Islet precursor cell (in vitro differentiated cells): ENCODE data around the gene ZMIZ2.
A peak's percentile ranks its signal among the peaks of the same experiment; 100 is the strongest.
"Not testable (repeated sequence)": the region's sequence is repeated elsewhere in the genome, so short reads cannot be mapped to it uniquely, and the experiment has no call there.

Source experiments
- DNase-seq: peaks from one replicate; pipeline ENCODE4 v3.0.0-alpha.2; 2018

The ZMIZ2 gene

GRCh38 chr7:44775383-44776107 lies 26.9 kb downstream of the ZMIZ2 start:
- no peak for DNase-seq

- no peak for DNase-seq
These were observed 27.6 kb downstream of the ZMIZ2 start for GRCh38 chr7:44776211-44776610.

- no peak for DNase-seq
These were observed 33.8 kb downstream of the ZMIZ2 start for GRCh38 chr7:44782460-44782859.

- DNase-seq, result no peak
These were observed 34.8 kb downstream of the ZMIZ2 start for GRCh38 chr7:44783407-44783806.

GRCh38 chr7:44784364-44784763 lies 35.7 kb downstream of the ZMIZ2 start:
- no peak for DNase-seq

- DNase-seq, result not testable (repeated sequence)
These were observed 36.6 kb downstream of the ZMIZ2 start for GRCh38 chr7:44785218-44785617.

GRCh38 chr7:44787041-44787440 lies 38.4 kb downstream of the ZMIZ2 start:
- no peak for DNase-seq

- DNase-seq, result no peak
These were observed 39.1 kb downstream of the ZMIZ2 start for GRCh38 chr7:44787762-44788161.

- DNase-seq, result no peak
These were observed 41.3 kb downstream of the ZMIZ2 start for GRCh38 chr7:44789990-44790389.

GRCh38 chr7:44791278-44792219 lies 42.9 kb downstream of the ZMIZ2 start:
- peak; percentile 60 for DNase-seq

- DNase-seq, result peak; percentile 54
These were observed 45.3 kb downstream of the ZMIZ2 start for GRCh38 chr7:44793919-44794318.

- DNase-seq, result no peak
These were observed 45.7 kb downstream of the ZMIZ2 start for GRCh38 chr7:44794331-44794730.

GRCh38 chr7:44796034-44796503 lies 47.4 kb downstream of the ZMIZ2 start:
- no peak for DNase-seq

- DNase-seq, result peak; percentile 99
These were observed 48.1 kb downstream of the ZMIZ2 start, which contains the start of gene PPIA for GRCh38 chr7:44796504-44797328. TSS of gene PPIA (plus strand) at chr7:44796681. CDS start at chr7:44796725, 44 bp downstream.

GRCh38 chr7:44797329-44798258 lies 48.9 kb downstream of the ZMIZ2 start:
- DNase-seq, result peak; percentile 90

GRCh38 chr7:44798649-44799305 lies 50.1 kb downstream of the ZMIZ2 start:
- no peak for DNase-seq

- DNase-seq, result no peak
These were observed 51.3 kb downstream of the ZMIZ2 start for GRCh38 chr7:44799939-44800338.

- no peak for DNase-seq
These were observed 53.2 kb downstream of the ZMIZ2 start for GRCh38 chr7:44801890-44802289.

GRCh38 chr7:44802418-44803025 lies 53.9 kb downstream of the ZMIZ2 start:
- no peak for DNase-seq

GRCh38 chr7:44803828-44804519 lies 55.3 kb downstream of the ZMIZ2 start:
- not testable (repeated sequence) for DNase-seq
